ENCODE data around the gene ACSL6.

- TF ChIP-seq CTCF (IDR thresholded peaks at IDR 0.05; ENCODE audit: poor library complexity) (no peak), EZH2 (IDR thresholded peaks at IDR 0.05; ENCODE audit: borderline replicate concordance) (no peak), EZH2phosphoT487 (IDR thresholded peaks at IDR 0.05; ENCODE audit: low read depth, severe bottlenecking, unreplicated experiment) (no peak)
Observed at GRCh38 chr5:132008961-132009680, 2.3 kb downstream of the ACSL6 start.

All from hepatocyte (in vitro differentiated cells).